Loucy (cell line): ENCODE data around the gene ADD1.

Experiments
- H2AFZ ChIP-seq: fragments of 200-600 bp; sonication (generic); 2 replicates; pipeline ENCODE4 v1.6.0; 2016; ENCODE audit warnings: antibody characterized with exemption, mild to moderate bottlenecking, low read length, moderate library complexity
- H3F3A ChIP-seq: fragments of 200-600 bp; 2 replicates; pipeline ENCODE4 v1.6.0; 2016; ENCODE audit warnings: antibody characterized with exemption, low read depth, mild to moderate bottlenecking
- H3K27me3 ChIP-seq: fragments of 200-600 bp; sonication (generic); 2 replicates; pipeline ENCODE4 v1.6.1; 2014; ENCODE audit warnings: low read length, mild to moderate bottlenecking; ENCODE audit not compliant: insufficient read depth, poor library complexity, severe bottlenecking
- H3K36me3 ChIP-seq: fragments of 200-600 bp; sonication (generic); 2 replicates; pipeline ENCODE4 v1.6.1; 2016; ENCODE audit warnings: low read length; ENCODE audit not compliant: insufficient read depth
- H3K4me1 ChIP-seq: fragments of 200-600 bp; sonication (generic); 2 replicates; pipeline ENCODE4 v1.5.1; 2014; ENCODE audit warnings: low read length, mild to moderate bottlenecking; ENCODE audit not compliant: insufficient read depth, poor library complexity, severe bottlenecking
- H3K4me2 ChIP-seq: fragments of 200-600 bp; sonication (generic); 2 replicates; pipeline ENCODE4 v1.6.0; 2014; ENCODE audit warnings: antibody characterized with exemption, low read length, low read depth, mild to moderate bottlenecking; ENCODE audit not compliant: poor library complexity, severe bottlenecking
- H3K4me3 ChIP-seq: fragments of 200-600 bp; sonication (generic); 2 replicates; pipeline ENCODE4 v1.5.1; 2014; ENCODE audit warnings: low read length, mild to moderate bottlenecking, mixed read lengths; ENCODE audit not compliant: poor library complexity, severe bottlenecking
- H3K79me2 ChIP-seq: fragments of 200-600 bp; sonication (generic); 2 replicates; pipeline ENCODE4 v1.6.1; 2014; ENCODE audit warnings: low read length; ENCODE audit not compliant: insufficient read depth
- H3K9ac ChIP-seq: fragments of 200-600 bp; sonication (generic); 2 replicates; pipeline ENCODE4 v1.6.0; 2014; ENCODE audit warnings: mild to moderate bottlenecking, low read depth, low read length, moderate library complexity; ENCODE audit not compliant: poor library complexity, severe bottlenecking
- H3K9me2 ChIP-seq: fragments of 200-600 bp; sonication (generic); replicated peaks from 2 replicates; pipeline ENCODE4 v1.6.1; 2016; ENCODE audit warnings: low read depth, low read length, mixed read lengths
- H3K9me3 ChIP-seq: fragments of 200-600 bp; sonication (generic); 2 replicates; pipeline ENCODE4 v1.6.1; 2014; ENCODE audit warnings: mild to moderate bottlenecking, antibody characterized with exemption, low read length, low read depth; ENCODE audit not compliant: insufficient read depth
- H4K20me1 ChIP-seq: fragments of 200-600 bp; sonication (generic); 2 replicates; pipeline ENCODE4 v1.6.0; 2014; ENCODE audit warnings: antibody characterized with exemption, low read length, mild to moderate bottlenecking; ENCODE audit not compliant: insufficient read depth, poor library complexity, severe bottlenecking
- EZH2phosphoT487 ChIP-seq: fragments of 200-600 bp; IDR thresholded peaks from 2 replicates; pipeline ENCODE4 v1.6.1; 2018; ENCODE audit warnings: antibody characterized with exemption, mild to moderate bottlenecking, moderate library complexity, borderline replicate concordance
- TF ChIP-seq, protein P1 (sequence below): fragments of 200-600 bp; sonication (generic); conservative IDR thresholded peaks from 2 replicates; pipeline ENCODE4 v1.5.1; 2014; ENCODE audit warnings: mild to moderate bottlenecking, antibody characterized with exemption, low read length

ADD1 gene

DNA sequence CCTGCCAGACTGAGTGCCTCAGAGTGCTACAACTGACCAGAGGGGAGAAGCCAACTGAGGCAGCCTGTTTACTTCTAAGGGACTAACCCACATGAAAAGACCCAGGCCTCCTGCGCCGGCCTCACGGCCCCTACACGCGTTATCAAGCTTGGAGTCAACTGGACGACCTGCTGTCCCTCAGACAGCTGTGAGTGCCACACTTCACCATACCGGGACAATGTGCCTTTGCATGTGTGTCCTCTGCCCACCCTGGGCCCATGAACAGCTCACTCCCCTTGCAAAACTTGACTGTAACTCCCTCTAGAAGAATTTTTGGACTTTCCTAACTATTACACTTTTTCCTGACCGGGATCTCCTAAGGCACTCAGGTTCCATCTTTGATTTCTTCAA is 117.8 kb downstream of the ADD1 start:
- no peaks in the 10 kb centered on the region for H3K27me3 ChIP-seq
- no peak overlapping the region for H2AFZ ChIP-seq
- peaks cover 14% of the 10 kb centered on the region for H3K36me3 ChIP-seq
- H3K9me3 ChIP-seq = no peaks in the 10 kb centered on the region
- TF ChIP-seq, protein P1, sequence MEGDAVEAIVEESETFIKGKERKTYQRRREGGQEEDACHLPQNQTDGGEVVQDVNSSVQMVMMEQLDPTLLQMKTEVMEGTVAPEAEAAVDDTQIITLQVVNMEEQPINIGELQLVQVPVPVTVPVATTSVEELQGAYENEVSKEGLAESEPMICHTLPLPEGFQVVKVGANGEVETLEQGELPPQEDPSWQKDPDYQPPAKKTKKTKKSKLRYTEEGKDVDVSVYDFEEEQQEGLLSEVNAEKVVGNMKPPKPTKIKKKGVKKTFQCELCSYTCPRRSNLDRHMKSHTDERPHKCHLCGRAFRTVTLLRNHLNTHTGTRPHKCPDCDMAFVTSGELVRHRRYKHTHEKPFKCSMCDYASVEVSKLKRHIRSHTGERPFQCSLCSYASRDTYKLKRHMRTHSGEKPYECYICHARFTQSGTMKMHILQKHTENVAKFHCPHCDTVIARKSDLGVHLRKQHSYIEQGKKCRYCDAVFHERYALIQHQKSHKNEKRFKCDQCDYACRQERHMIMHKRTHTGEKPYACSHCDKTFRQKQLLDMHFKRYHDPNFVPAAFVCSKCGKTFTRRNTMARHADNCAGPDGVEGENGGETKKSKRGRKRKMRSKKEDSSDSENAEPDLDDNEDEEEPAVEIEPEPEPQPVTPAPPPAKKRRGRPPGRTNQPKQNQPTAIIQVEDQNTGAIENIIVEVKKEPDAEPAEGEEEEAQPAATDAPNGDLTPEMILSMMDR = no peak
- no peak for TF ChIP-seq EZH2phosphoT487
- H3K9me2 ChIP-seq = no peaks in the 10 kb centered on the region
- peak overlapping the region; percentile 83 for H3K9ac ChIP-seq
- H3K4me3 ChIP-seq = peak overlapping the region; percentile 77
- peaks cover 39% of the 10 kb centered on the region for H4K20me1 ChIP-seq
- H3K79me2 ChIP-seq = peaks cover 69% of the 10 kb centered on the region
- peaks cover 11% of the 10 kb centered on the region for H3K4me1 ChIP-seq
- H3K4me2 ChIP-seq = peak overlapping the region; percentile 92
- H3F3A ChIP-seq = peaks cover 9% of the 10 kb centered on the region

DNA sequence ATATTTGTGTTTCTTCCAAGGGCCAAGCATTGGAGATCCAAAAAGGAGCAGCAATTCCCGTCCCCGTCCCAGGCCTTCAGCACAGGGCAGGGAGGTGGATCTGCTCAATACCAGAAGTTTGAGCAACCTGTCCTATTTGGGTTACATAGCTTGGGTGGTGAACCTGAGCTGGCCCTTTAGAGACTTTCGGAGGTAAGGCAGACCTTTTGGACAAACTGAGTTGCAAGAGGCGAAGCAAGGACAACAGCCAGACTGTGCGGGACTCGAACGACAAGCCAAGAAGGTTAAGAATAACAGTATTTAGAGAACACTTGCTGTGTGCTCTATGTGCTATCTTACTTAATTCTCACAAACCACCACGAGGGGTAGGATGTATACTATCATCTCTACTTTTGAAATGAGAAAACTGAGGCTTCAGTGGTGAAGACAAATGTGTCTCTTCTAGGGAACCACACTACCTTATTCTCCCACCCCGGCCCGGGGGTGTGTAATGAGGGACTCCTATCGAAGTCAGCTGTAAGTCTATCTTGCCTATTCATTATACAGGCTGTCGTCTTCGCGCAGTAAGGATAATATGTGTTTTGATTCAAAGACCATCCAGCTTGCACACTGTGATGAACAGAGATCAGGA is 118.3 kb downstream of the ADD1 start:
- Histone ChIP-seq H2AFZ (no peak overlapping the region), H4K20me1 (peaks cover 39% of the 10 kb centered on the region), H3K79me2 (peaks cover 69% of the 10 kb centered on the region)

DNA sequence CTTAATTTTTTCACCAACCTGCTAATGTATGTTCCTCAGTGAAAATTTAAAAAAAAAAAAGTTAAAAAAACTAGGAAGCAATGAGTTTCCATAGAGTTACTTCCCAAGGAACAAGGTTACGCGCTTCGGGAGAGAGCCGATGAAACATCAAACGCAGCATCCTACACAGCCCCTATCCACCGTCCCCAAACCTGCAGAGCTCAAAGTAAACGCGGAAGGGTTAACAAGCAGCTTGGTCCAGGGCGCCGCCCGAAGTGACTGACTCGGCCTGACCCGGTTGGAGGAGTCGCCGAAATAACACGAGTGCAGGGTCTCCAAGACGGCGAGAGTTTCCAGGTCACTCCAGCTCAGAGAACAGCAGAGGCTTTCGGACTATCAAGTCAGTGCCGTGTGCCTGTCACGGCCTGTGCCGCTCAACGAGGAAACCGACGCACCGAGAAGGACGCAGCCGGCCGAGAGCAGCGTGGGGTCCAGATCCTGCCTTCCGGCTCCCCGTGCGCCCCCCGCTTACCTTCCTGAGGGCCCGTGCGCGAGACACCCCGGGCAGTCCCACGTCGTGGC is 119.0 kb downstream of the ADD1 start:
- Histone ChIP-seq H3K9me3 (no peaks in the 10 kb centered on the region), H3K27me3 (no peaks in the 10 kb centered on the region), H3F3A (peaks cover 7% of the 10 kb centered on the region; the same call in 1 of the 2 replicates), H4K20me1 (peaks cover 36% of the 10 kb centered on the region), H3K4me2 (peak overlapping the region; percentile 92), H3K4me1 (peaks cover 11% of the 10 kb centered on the region), H3K9ac (peak overlapping the region; percentile 83), H3K9me2 (no peaks in the 10 kb centered on the region), H3K36me3 (peaks cover 2% of the 10 kb centered on the region; the same call in 1 of the 2 replicates), H2AFZ (peak overlapping the region; percentile 92), H3K4me3 (peak overlapping the region; percentile 77), H3K79me2 (peaks cover 63% of the 10 kb centered on the region)
- TF ChIP-seq, protein P1 = no peak
- TF ChIP-seq EZH2phosphoT487 = no peak

More for the DNA sequence above, 118.3 kb downstream of the ADD1 start:
- Histone ChIP-seq H3K36me3 (peaks cover 10% of the 10 kb centered on the region; the same call in 1 of the 2 replicates), H3K9me3 (no peaks in the 10 kb centered on the region), H3K4me3 (peak overlapping the region; percentile 77), H3F3A (peaks cover 7% of the 10 kb centered on the region; the same call in 1 of the 2 replicates), H3K4me2 (peak overlapping the region; percentile 92), H3K27me3 (no peaks in the 10 kb centered on the region), H3K9ac (peak overlapping the region; percentile 83), H3K4me1 (peaks cover 11% of the 10 kb centered on the region), H3K9me2 (no peaks in the 10 kb centered on the region)
- no peak for TF ChIP-seq EZH2phosphoT487
- TF ChIP-seq, protein P1 = peak; percentile 36
